ENCODE results near the gene CLEC4A. TPM values are rescaled to one million over a fixed set of nuclear protein-coding genes. Genes with fewer than 3 reads are reported as not detected.
"Not testable (repeated sequence)": the region's sequence is repeated elsewhere in the genome, so short reads cannot be mapped to it uniquely, and the experiment has no call there.

CLEC4A gene
- total RNA-seq, 1 donor from 2014 or later: not detected

- DNase-seq (ENCODE audit: low read depth): not testable (repeated sequence)
Observed at GRCh38 chr12:8133636-8134397, 10.4 kb downstream of the CLEC4A start.

GRCh38 chr12:8134398-8134930 lies 11.0 kb downstream of the CLEC4A start:
- DNase-seq (ENCODE audit: low read depth): not testable (repeated sequence)

- DNase-seq (ENCODE audit: low read depth): not testable (repeated sequence)
Observed at GRCh38 chr12:8141647-8142046, 18.2 kb downstream of the CLEC4A start.

GRCh38 chr12:8143261-8143660 lies 19.8 kb downstream of the CLEC4A start:
- no peak for DNase-seq (ENCODE audit: low read depth)

- peak; percentile 99 for DNase-seq (ENCODE audit: low read depth)
Observed at GRCh38 chr12:8145754-8146441, 22.5 kb downstream of the CLEC4A start.

GRCh38 chr12:8146442-8146771 lies 23.0 kb downstream of the CLEC4A start:
- no peak for DNase-seq (ENCODE audit: low read depth)

GRCh38 chr12:8154526-8154925 lies 31.1 kb downstream of the CLEC4A start:
- no peak for DNase-seq (ENCODE audit: low read depth)

- no peak for DNase-seq (ENCODE audit: low read depth)
Observed at GRCh38 chr12:8156416-8156815, 33.0 kb downstream of the CLEC4A start.

- DNase-seq (ENCODE audit: low read depth): no peak
Observed at GRCh38 chr12:8156845-8157244, 33.4 kb downstream of the CLEC4A start, which contains the start of gene ZNF705A. Gene ZNF705A, plus strand, starts transcription at chr12:8157015. Its CDS starts 15,611 bp downstream, at chr12:8172626.

- no peak for DNase-seq (ENCODE audit: low read depth)
Observed at GRCh38 chr12:8157484-8158198, 34.2 kb downstream of the CLEC4A start.

- not testable (repeated sequence) for DNase-seq (ENCODE audit: low read depth)
Observed at GRCh38 chr12:8172911-8173310, 49.5 kb downstream of the CLEC4A start.

- peak; percentile 65 for DNase-seq (ENCODE audit: low read depth)
Observed at GRCh38 chr12:8179989-8180585, 56.7 kb downstream of the CLEC4A start.

- DNase-seq (ENCODE audit: low read depth): not testable (repeated sequence)
Observed at GRCh38 chr12:8181271-8181670, 57.9 kb downstream of the CLEC4A start.

- DNase-seq (ENCODE audit: low read depth): not testable (repeated sequence)
Observed at GRCh38 chr12:8182923-8183322, 59.5 kb downstream of the CLEC4A start.

GRCh38 chr12:8183346-8183745 lies 59.9 kb downstream of the CLEC4A start:
- not testable (repeated sequence) for DNase-seq (ENCODE audit: low read depth)

- not testable (repeated sequence) for DNase-seq (ENCODE audit: low read depth)
Observed at GRCh38 chr12:8184206-8184605, 60.8 kb downstream of the CLEC4A start.

- DNase-seq (ENCODE audit: low read depth): not testable (repeated sequence)
Observed at GRCh38 chr12:8188088-8188487, 64.7 kb downstream of the CLEC4A start.
